HG03571 (cell line): ENCODE data around the gene SPAG6.

Experiments
- ATAC-seq: cut with Tn5 transposase; IDR thresholded peaks from one replicate; pipeline ENCODE4 v1.9.1; 2021; ENCODE audit not compliant: unreplicated experiment

Gene SPAG6

DNA sequence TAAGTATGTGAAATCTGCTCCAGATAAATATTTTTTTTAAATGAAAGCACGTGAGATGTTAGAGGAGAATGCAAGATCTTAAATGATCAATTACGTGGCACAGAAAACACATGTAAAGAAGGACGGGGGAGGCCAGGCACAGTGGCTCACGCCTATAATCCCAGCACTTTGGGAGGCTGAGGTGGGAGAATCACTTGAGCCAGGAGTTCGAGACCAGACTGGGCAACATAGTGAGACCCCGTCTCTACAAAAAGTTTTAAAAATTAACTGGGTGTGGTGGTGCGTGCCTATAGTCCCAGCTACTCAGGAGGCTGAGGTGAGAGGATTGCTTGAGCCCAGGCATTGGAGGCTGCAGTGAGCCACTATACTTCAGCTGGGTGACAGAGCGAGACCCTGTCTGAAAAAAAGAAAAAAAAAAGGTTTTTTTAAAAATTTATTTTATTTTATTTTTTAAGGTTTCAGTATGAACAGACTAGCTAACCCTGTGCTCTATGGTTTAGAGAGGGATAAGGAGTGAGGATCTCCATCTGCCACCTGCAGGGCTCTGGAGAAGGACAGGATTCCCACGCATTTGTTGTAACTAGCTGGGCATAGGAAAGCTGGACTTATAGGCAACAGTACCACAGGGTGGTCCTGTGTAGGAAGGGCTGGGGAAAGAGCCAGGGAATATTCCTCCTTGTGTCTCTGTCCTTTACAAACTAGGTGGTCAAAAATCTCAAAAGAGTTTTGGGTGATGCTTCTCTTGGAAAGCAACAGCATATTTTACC is 113.2 kb downstream of the SPAG6 start:
- ATAC-seq, result no peak

DNA sequence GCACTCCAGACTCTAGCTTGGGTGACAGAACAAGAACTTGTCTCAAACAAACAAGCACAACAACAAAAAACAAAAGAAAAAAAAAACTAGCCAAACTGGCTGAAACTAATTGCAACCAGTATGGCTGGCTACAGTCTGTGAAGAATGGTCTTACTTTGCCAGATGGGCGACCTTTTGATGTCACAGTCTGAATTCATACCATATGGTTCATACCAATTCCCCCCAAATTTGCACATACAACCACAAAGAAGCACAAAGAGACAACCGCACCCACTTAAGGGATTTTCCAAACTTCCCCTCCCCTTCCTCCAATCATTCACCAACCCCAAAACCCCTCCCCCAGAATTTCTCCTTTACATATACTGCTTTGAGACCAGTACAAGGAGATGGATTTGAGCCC is 114.2 kb downstream of the SPAG6 start:
- no peak for ATAC-seq

DNA sequence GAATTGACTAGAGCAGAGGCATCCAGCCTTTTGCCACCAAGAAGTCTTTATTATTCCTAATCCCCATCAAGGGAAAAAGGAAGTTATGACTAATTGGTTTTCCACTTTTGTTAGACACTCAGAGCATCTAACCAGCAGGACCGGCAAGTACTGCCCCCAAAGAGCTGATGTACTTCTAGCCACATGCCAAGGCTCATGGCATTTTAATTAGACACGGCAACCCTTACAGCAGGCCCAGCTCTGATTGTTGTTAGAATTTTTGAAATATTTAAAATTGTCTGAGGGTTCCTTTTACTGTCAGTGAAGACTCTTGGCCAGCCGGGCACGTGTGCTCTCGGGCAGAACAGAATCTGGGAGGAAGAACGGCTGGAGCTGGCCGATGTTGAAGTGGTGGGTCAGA is 114.8 kb downstream of the SPAG6 start:
- no peak for ATAC-seq

DNA sequence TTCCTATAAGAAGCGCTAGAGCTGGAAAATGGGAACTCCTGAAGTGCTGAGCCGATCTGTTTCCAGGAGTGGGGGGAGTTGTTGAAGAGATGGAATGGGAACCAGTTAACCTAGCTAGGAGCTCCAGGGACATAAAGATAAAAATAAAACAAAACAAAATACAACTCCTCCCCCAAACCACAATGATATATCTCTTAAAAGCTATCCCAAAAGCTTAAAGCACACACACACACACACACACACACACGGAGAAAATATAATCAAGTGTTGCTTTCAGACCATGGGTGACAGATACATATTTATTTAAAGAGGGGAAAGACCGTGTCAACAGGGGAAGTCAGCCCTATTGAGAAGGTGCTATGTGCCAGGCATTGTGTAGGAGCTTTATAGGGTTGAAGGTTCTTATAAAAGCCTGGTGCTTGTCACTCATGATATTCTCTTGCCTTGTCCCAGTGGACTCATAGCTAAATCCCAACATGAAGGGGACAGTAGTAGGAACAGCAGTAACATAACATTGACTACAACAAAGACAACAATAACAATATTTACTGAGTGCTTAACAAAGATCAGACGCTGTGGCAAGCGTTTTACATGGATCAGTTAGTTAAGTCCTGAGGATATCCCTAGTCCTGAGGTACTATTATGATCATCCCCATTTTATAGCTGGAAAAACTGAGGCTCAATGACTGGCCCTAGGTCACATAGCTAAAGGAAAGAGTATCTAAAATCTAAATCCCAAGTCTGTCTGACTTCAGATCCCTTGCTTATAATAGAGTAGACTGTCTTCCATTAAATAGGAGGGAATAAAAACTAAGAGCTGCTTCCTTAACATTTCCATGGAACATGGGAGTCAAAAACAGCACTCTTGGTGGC is 115.5 kb downstream of the SPAG6 start:
- ATAC-seq, result no peak

DNA sequence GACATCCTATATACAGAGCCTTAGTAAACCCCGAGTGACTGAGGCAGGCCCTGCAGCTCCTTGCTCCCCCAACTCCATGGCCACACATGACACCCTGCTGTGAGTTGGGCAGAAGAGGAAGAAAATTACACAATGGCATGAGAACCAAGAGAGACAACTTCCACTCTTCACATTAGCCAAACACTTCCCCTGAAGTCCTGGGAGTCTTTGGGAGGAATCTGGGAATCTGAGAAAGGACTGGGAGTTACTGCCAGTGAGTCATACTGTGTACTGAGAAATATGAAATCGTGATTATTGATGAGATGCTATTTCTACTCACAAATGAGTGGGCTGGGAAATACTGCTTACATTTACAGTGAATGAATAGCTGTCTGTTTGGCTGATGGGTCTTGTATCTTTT is 116.6 kb downstream of the SPAG6 start:
- no peak for ATAC-seq

DNA sequence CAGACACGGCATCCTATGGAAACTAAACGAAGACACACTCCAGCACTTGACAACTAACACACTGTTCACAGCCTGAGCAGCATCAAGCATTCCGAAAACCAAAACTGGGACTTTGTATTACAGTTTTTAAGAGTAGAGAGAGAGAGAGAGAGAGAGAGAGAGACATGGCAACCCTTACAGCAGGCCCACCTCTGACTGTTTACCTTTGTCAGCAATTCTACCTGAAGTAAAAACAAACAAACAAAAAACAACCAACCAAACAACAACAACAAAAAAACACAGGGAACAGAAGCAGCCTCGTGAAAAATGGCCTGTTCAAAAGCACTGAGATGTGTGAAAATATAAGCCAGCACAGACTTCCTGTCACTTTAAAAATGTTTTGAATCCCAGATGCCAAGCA is 118.0 kb downstream of the SPAG6 start:
- ATAC-seq, result no peak

DNA sequence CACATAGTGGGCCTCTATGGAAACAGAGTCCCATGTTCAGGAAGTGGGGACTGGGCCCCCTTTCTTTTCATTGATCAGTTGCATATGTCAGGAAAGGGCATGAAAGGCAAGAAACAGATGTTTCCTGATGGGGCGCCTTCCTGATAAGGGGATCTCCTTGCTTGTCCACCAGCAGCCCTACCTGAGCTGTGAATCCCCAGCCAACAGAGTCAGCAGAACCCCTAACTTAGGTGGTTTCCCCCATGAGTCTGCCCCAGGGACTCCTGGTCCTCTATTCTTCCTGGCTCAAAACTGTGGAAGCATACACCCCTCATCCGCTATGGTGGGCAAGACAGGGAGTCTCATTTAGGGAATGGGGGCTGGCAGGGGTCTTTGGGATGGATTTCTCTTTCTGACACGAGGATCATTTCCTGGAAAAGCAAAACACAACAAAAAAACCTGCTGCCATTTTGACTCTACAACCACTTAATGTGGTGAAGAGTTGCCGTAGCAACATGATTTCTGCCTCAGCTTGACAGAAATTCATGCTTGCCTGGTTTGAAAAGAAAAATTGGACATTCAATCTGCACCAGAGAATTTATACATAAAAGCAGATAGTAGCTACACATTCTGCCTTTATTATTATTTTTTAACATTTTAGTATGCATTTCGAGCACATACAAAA is 119.8 kb downstream of the SPAG6 start:
- ATAC-seq, result no peak

DNA sequence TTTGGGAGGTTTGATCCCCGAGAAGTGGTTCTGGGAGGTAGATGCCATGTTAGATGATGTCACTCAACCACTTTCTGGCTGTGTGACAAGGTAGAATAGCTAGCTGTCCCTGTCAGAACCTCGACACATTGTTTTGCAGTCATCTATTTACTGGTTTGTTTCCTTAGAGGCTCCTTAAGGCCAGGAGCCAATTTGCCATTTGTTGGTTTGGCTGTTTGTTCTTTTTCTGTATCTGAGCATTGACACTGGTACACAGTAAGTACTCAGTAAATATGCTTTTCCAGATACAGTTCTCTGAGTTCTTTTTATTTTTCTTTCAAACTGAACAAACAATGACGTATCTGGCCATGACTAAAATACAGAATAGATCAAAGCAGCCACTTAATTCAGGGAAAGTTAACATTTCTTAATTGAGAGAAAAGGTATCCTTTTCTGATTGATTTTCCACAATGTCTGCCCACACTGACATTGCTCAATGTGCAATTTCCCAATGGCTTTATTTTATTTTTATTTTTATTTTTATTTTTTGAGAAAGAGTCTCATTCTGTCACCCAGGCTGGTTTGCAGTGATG is 121.6 kb downstream of the SPAG6 start:
- no peak for ATAC-seq
